Measurements from ENCODE around the gene RECK.

RECK gene

DNA sequence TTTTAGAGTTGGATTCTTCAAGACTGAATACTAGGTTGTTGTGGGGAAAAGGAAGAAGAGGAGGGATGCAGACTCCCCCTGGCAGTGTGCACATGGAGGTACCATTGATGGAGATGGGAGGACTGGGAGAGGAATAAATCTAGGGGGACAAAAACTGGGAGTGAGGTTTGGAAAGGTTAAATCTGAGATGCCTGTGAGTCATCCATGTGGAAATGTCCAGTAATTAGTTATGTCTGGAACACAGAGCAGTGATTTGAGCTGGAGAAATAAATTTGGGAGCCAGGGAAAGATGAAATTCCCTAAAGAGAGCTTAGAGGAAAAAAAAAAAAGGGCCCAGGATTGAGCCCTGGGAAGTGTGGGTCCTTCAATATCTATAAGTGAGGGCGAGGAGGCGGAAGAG, 124.5 kb downstream of the RECK start:
- DNase-seq: no peak

DNA sequence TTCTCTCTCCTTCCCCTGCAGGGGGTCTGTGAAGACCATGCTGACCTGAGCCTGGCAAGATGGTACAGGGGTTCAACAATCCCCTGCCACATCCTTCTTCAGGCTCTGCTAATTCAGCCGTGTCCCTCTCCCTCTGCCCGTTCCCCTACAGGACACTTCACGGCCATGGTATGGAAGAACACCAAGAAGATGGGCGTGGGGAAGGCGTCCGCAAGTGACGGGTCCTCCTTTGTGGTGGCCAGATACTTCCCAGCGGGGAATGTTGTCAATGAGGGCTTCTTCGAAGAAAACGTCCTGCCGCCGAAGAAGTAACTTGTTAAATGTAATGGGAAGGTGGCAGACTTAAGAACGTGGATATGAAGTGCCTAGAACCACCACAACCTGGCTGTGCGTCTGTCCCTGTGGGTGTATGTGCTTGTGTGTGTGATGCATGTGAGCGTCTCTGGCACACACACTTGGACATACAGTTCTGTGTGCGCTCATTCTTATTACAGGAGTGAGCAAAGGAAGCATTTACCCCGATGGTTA, 125.6 kb downstream of the RECK start:
- no peak for DNase-seq

DNA sequence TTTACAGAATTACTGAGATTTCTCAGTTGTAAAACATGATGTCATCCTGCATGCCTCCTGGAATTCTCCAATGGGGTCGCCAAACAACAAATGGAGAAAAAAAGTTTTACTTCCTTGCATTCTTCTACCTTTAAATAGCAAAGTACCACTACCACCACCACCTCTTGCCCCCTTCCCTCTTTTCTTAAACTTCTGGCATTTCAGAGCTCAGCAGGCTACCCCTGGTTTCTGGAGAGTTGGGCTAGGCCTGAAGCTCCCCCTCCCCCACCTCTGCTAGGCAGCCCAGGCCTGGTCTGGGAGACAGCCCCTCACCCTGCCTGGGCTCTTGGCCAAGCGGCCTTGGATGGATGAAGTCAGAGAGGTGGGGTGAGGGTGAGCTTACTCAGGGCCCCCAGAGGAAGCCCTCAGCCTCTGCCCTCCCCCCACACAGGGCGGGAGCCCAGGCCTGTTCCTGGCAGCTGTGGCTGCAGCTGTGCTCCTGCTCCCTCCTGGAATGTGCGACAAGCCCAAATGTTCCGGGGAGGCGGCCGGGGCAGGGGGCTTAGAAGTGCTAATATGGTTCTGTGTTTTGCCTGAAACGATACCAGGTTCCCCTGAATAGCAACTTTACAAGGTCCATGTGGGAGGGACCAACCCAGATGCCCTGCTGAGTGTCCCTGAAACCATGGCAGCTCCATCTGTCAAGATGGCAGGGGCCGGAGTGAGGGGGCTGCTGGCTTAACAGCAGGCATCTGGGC, 126.5 kb downstream of the RECK start:
- DNase-seq: no peak

DNA sequence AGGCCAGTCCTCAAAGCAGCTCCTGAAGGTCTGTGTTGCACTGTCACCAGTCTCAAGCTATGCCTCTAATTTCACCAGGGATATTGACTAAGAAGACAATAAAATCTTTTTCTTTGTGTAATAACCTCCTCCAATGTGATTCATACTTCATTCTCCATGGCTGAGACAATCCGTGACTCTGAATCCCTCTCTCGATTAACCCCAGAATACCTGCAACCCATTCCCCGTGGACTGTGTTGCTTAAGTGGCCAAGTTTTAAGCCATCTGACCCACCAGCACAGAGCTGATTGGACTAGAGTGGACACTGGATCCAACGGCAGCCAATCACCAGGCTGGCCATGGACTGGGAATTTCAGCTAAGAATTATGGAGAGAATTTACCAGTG, 127.1 kb downstream of the RECK start:
- DNase-seq: no peak

DNA sequence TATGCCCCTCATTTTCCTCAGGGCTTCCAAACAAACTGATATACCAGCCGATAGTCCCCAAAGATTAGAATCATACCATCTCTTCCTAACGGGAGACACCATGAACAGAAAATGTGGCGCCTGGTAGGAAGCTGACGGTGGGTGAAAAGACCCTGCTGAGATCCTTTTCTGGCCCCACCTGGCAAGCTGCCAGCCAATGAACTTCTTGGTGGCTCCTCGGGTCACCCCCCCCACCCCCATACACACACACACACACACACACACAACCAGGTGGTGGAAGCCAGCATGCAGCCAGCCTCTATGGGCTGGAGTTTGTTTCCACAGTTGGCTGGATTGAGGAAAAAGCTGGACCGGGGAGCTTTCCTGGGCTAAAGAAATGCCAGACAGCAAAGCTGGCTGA, 127.7 kb downstream of the RECK start:
- DNase-seq: no peak

DNA sequence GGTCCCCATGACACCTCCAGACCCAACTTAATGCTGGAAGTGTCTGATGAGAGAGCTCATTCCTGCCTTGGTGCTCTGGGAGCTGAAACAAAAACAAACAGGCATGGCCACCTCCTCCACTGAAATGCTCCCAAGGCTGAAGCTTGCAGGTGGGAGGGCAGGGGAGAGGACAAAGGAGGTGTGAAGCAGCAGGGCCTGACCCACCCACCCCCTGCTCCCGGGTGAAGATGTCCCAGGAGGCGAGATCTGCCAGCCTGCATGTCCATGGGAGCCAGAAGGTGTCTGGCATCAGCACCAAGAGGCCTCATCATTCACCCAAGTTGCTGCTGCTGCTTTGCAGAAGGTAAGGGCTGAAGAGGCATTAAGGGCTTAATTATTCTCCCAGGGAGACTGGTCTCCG, 128.3 kb downstream of the RECK start:
- DNase-seq: no peak

DNA sequence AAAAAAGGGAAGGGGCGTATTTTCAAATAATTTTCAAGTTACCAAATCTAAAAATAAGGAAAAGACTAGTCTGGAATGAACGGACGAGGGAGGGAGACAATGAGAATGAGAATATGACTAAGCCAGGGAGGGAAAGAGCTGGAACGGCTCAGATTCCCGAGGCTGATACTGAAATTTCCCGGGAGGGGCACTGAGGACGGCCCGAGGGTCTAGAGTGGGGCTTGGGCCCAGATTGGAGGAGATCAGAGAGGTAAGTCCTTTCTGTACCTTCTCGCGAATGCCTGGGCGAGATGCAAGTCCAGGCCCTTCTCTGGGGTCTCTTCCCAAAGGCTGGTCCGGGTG, 129.1 kb downstream of the RECK start:
- no peak for DNase-seq

DNA sequence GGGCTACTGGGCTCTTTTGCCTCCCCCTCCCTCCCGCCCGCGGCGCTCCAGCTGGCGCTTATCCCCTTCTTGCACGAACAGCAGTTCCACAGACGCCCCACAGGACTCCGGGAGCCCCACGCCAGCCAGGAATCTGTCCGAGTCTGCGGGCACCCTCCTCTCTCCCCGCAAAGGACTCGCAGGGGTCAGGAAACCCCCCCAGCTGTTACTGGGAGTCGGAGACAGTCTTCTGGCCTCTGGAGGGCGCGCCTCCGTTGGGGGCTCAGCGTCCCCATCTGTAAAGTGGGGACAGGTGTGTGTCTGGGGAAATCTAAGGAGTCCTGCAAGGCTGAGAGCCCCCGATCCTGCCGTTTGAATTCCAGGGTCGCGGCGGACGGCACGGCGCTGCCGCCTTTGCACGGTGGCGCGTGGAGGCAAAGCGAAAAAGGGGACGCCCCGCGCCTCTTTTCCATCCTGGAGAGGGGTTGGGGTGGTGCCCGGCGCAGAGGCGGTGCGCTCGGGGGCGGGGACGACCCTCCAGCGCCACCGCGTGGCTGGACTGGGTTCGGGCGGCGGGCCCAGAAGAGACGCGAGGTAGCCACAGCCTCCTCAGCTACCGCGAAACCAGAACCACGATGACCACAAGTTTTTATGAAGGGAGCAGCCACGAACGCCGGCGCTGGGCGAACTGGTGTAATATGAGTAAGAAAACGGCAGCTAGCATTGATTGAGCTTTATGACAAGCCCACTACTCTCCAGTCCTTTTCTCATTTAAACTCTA, 129.6 kb downstream of the RECK start:
- DNase-seq: peak; percentile 74

DNA sequence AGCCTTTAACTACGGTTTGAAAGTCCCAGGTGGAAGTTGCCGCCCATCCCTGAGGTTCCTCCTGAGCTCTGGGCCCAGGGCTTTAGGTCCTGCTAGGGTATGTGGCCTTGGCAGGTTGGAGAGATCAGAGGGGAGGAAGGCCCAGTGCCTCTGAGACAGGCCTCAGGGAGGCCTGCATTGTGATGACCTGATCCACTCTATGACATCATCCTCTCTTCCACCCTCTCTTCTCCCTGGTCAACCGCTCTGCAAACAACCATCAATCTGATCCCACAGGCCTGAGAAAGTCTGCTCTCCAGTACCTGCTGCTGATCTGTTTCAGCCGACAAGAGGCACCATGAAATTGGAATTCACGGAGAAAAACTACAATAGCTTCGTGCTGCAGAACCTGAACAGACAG, 132.5 kb downstream of the RECK start, which contains the start of gene CCIN:
Gene CCIN (plus strand): TSS at position 223 of the 400 bp plus-strand sequence. CDS start 115 bp downstream, at position 338.
- DNase-seq: no peak

DNA sequence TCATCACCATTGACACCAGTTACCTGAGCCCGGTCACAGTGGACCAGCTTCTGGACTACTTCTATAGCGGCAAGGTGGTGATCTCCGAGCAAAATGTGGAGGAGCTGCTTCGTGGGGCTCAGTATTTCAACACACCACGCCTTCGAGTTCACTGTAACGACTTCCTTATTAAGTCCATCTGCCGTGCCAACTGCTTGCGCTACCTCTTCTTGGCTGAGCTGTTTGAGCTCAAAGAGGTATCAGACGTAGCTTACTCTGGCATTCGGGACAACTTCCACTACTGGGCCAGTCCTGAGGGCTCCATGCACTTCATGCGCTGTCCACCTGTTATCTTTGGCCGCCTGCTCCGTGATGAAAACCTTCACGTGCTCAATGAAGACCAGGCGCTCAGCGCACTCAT, 133.0 kb downstream of the RECK start:
- no peak for DNase-seq

DNA sequence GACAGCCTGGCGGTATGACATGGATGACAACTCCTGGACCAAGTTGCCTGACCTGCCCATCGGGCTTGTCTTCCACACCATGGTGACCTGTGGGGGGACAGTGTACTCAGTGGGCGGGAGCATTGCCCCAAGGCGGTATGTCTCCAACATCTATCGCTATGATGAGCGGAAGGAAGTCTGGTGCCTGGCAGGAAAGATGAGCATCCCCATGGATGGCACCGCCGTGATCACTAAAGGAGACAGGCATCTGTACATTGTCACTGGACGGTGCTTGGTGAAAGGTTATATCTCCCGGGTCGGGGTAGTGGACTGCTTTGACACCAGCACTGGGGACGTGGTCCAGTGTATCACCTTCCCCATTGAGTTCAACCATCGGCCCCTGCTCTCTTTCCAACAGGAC, 133.8 kb downstream of the RECK start:
- no peak for DNase-seq

DNA sequence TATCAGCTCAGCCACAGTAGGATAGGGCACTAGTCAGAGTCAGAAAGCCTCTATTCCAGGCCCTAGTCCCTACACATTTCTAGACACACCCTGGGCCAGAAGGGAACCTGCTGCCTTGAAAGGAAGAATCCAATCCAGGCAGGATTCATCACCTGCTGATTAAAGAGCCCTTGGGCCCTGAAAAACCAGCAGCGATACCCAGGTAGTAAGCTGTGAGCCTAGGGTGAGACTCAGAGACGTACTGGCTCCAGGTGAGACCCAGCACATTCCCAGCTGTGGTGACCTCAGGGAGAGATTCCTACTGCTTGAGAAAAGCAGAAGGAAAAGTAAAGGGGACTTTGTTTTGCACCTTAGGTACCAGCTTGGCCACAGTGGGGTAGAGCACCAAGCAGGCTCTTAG, 137.1 kb downstream of the RECK start:
- DNase-seq: no peak
